GM12801 (cell line): ENCODE measurements around the gene NECTIN1.

Source experiments
- CTCF ChIP-seq: IDR thresholded peaks from one replicate; pipeline ENCODE4 v1.5.1; 2011; ENCODE audit warnings: control low read depth; ENCODE audit not compliant: insufficient read length; ENCODE audit errors: extremely low read depth

The NECTIN1 gene

DNA sequence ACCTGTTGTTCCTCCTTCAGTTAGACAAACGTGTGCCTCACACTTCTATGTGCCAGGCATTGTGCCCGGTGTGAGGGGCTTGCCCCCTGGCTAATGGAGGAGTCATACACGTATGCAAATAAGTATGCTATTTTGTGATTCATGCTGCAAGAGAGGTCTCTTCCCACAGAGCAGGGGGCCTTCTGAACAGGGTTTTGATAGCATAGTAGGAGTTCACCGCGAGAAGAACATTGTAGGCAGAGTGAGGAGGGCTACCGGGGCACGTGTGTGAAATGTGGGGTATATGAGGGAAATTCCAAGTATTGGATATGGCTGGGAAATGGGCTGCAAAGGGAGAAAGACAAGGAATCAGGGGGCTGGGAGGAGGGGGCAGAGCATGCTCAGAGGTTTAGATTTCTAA lies 84.5 kb downstream of the NECTIN1 start:
- TF ChIP-seq CTCF, result no peak

DNA sequence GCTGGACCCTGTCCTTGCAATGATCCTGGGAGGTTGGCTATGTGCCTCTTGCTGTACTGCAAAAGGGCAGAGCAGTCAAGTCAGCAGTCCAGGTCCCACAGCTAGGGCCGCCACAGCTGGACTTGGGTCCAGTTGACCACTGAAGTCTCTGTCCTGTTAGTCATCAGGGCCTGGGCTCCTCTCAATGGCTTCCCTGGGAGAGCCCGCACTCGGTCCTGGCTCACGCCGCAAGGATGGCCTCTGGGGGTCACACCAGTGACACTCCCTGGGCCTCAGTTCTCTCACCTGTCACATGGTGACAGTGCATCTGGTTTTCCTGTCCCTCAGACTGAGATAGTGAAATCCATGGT lies 85.1 kb downstream of the NECTIN1 start:
- TF ChIP-seq CTCF, result no peak

GRCh38 chr11:119643212-119643875 lies 85.7 kb downstream of the NECTIN1 start:
- TF ChIP-seq CTCF, result no peak

DNA sequence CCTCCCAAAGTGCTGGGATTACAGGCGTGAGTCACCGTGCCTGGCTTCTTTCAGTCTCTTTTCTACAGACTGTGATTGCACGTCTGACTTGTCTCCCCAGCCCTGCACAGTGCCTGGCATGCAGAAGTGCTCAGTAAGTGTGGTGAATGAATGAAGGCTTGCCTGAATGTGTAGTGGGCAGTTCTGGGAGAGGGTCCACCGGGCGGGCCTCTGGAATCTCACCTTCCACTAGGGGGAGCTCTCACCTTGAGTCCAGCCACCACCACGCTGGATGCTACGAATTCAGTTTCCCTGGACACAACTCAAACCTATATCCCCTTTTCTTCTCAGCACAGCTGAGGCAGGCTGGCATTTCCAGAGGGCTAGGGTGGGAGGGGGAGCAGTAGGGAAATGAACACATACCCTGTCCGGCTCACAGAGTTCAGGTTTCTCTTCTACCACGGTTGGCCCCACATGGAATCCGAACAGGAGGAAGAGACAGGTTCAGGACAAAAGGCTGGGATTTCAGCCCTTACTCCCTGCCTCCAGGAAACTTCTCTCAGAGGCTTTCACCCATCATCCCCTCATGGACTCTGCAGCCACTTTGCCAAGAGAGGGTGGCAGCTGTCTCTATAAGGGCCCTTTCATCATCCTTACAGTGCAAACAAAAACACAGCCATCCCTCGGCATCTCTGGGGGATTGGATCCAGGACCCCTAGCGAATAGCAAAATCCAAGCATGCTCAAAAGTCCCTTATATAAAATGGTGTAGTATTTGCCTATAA lies 86.8 kb downstream of the NECTIN1 start:
- TF ChIP-seq CTCF, result no peak

- no peak for TF ChIP-seq CTCF
These were observed 88.5 kb downstream of the NECTIN1 start for GRCh38 chr11:119640541-119640940.

- TF ChIP-seq CTCF, result no peak
These were observed 89.3 kb downstream of the NECTIN1 start for GRCh38 chr11:119639642-119640205.

GRCh38 chr11:119638851-119639250 lies 90.1 kb downstream of the NECTIN1 start:
- TF ChIP-seq CTCF, result no peak
